SIG-M5 treated with dmso at 0.1 percent for 504 hours (cell line): ENCODE measurements around the gene UVSSA.
"Not testable (repeated sequence)": the region's sequence is repeated elsewhere in the genome, so short reads cannot be mapped to it uniquely, and the experiment has no call there.

Experiments
- DNase-seq: peaks from one replicate; lab custom pipeline; 2025; ENCODE audit not compliant: unreplicated experiment; lab: John Stamatoyannopoulos, UW

The UVSSA gene

DNA sequence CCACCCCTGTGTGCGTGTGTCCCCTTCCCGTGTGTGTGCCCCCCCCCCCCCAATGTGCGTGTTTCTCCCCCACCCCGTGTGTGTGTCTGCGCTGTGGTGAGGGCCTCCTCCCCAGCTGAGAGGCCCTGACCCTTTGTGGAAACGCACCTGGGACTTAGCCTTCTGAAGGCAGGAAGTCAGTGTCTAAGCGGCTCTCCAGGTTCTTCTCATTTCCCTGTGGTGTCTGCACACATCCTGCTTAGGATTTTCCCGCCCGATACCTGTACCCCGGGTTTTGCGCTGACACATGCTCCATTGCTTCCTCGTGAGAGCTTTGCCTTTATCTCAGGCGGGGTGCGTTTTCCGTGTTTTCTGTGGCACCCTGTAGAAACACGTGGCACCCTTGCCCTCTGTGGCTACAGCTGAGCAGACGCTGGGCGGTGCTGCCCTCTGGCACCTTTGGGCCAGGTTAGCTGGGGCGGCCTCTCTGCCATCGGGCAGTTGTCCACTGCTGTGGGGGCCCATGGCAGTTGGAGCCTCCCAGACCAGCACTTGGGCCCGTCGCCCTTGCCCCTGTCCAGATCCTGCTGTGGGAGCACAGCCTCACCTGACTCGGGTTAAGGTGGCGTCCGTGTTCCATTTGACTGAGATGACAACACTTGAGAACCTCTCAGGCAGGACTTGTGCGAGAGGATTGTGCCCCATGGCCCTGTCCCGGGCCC is 31.0 kb upstream of the UVSSA start:
- no peak for DNase-seq

DNA sequence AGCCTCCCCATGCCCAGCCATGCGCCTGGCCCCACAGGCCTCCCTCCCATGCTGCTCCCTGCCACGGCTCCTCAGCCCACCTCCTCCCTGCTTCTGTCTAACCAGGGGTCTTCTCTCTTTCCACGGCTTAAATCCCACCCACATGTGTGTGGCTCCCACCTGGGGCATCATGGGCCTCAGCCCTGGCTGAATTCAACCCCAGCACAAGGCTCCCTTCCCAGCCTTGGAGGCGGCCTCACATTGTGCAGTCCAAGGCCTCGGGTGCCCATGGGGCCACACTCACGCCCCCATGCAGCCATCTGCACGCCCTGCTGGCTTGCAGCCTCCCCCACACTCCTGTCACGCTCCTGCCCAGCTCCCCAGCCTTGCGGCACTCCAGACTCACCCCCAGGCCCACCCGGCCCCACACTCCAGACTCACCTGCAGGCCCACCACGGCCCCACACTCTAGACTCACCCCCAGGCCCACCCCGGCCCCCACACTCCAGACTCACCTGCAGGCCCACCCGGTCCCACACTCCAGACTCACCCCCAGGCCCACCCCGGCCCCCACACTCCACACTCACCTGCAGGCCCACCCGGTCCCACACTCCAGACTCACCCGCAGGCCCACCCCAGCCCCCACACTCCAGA is 30.4 kb upstream of the UVSSA start:
- DNase-seq = no peak

DNA sequence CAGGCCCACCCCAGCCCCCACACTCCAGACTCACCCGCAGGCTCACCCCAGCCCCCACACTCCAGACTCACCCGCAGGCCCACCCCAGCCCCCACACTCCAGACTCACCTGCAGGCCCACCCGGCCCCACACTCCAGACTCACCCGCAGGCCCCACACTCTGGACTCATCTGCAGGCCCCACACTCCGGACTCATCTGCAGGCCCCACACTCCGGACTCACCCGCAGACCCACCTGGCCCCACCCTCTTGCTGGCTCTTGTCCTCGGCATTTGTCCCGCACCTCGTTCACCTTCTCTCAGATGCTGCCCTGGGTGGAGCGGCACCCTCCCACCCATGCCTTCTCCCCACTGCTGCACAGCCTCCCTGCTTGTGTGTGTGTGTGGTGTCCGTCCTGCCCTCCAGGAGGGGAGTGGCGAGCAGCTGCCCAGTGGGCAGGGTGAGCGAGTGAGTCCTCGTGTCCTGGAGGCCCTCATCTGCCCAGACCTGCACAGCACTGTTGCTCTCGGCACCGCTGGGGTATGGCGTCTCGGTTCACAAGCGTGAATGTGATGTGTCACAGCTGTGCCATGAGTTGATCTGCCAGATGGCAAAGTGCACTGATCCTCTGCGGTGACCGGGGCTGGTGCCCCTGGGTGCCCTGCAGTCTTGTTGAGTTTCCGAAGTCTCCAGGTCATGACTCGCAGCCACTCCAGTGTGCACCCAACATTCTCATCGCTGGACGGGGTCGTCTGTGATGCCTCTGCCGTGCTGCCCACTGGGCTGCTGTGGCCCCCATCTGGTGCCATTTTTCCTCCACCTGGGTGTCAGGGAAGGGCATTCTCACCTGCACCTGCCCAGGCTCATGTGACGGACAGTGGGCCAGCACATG is 29.6 kb upstream of the UVSSA start:
- DNase-seq = no peak

DNA sequence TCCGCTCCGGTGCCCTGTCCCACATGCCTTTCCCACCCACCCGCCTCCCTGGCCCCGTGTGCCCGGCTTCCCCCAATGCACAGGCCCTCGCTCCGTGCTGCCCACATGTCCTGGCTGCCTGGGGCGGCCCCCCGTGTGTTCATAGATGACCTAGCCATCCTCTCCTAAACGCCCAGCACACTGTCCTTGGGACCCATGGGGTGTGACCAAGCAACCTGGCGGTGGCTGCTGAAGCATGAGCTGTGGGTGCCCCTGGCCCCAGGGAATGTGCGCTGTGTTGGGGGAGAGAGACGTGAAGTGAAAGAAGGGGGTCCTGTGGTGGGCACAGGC is 29.0 kb upstream of the UVSSA start:
- DNase-seq = no peak

DNA sequence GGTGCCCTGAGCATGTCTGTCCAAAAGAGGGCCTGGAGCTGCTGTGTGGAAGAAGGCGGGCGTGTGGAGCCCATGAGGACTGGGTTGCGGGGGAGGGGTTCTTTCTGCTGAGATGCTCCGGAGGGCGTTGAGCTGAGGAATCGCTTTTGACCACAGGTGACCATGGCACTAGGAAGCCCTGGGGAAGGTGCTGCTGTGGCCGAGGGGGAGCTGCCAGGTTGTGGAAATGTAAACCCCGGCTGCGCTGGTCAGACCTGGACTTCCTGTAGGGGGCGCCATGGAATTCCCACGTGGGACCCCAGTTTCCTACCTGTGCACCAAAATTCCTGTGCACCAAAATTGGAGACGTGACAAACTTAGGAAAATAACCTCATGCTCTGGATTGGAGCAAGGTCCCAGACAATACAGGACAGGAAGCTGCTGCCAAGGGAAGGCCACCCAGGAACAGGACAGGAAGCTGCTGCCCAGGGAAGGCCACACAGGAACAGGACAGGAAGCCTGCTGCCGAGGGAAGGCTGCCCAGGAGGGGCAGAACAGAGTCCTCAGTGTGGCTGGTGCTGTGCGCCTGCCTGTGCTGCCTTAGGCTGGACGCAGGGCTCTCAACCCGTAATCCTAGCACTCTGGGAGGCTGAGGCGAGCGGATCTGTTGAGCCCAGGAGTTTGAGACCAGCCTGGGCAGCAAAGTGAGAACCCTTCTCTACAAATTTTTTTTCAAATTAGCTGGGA is 28.4 kb upstream of the UVSSA start:
- DNase-seq = no peak

DNA sequence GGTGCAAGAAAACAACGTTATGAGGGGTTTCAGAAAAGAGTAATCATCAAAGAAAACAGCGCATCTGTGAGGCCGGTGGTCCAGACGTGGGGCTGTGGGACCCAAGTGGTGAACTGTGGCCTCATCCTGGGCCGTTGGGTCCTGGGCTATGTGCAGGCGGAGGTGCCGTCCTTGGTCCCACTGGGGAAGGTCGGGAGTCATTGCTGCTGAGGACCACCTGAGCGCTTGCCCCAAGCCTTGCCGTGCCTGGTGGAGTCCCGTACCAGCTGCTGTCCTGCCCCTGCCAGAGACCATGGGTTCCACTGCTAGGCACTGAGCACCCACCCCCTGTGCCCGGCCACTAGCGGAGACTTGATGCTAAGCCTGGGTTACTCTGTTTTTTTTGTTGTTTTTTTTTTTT is 25.5 kb upstream of the UVSSA start:
- no peak for DNase-seq

DNA sequence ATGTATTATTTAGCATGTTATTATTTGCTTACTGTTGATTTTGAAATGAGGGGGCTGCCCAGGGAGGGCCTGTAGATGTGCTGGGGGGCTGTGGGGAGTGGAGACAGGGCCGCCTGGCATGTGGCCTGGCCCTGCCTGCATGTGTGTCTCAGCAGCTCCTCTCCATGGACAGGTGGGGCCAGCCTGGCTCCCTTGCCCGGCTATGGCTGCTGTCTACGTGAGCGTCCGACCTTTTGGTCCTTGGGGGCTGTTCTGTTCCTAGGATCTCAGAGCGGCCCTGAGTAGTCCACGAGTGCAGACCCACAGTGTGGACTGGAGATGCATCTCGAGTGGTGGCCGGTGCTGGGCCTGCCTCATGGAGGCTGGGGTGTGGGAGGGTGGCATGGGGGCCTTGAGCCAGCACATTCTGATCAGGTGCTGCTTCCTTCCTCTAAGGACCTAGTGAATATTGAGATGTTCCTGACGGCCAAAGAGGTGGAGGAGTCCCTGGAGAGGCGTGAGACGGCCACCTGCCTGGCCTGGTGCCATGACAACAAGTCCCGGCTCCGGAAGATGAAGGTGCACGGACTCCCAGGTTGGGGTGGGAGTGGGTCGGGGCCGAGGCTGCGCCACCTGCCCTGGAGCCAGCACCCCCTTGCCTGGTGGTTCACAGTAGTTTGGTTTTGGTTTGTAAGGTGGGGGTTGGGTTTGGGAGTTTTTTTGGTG is 24.9 kb upstream of the UVSSA start:
- no peak for DNase-seq

DNA sequence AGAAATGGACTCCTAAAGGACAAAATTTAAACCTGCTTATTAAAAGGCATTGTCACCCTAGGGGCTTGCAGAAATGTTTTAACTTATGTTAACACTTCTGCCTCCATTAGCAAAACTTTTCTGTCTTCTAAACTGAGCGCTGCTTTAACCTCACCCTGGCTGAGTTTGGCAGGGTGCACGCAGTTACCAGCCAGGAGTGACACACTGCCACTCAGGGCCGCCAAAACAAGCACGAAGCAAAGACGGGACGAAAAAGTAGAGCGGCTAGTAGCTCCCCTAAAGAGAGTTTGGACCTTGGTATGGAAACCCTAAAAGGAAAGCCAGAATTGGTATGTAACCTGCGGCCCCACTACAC is 23.8 kb upstream of the UVSSA start:
- no peak for DNase-seq

DNA sequence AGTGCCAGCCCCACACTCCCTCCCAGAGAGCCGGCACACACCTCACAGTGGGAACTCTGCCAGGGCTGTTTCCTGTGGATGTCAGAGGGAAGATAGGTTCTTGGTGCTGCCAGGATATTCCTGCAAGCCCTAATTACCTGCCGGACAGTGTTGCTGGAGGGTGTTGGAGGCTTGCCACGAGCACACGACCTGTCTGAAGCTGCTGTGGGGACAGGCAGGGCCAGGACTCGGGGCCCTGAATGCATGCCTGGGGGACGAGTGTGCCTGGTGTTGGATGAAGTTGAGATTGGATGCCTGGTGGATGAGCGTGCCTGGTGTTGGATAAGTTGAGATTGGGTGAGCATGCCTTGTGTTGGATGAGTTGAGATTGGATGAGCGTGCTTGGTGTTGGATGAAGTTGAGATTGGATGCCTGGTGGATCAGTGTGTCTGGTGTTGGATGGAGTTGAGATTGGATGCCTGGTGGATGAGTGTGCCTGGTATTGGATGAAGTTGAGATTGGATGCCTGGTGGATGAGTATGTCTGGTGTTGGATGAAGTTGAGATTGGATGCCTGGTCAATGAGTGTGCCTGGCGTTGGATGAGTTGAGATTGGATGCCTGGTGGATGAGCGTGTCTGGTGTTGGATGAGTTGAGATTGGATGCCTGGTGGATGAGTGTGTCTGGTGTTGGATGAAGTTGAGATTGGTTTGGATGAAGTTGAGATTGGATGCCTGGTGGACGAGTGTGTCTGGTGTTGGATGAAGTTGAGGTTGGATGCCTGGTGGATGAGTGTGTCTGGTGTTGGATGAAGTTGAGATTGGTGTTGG is 23.2 kb upstream of the UVSSA start:
- DNase-seq = no peak

DNA sequence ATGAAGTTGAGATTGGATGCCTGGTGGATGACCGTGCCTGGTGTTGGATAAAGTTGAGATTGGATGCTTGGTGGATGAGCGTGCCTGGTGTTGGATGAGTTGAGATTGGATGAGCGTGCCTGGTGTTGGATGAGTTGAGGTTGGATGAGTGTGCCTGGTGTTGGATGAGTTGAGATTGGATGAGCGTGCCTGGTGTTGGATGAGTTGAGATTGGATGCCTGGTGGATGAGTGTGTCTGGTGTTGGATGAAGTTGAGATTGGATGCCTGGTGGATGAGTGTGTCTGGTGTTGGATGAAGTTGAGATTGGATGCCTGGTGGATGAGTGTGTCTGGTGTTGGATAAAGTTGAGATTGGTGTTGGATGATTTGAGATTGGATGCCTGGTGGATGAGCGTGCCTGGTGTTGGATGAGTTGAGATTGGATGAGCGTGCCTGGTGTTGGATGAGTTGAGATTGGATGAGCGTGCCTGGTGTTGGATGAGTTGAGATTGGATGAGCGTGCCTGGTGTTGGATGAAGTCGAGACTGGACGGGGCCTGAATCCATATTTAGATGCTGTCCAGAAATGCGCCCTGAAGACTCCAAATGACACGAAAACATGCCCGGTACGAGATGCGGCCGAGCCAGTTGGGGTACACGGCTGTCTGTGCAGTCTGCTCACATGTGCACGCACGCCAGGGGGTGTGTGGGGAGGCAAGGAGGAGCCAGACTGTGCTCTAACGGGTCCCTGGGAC is 22.4 kb upstream of the UVSSA start:
- DNase-seq = not testable (repeated sequence)

DNA sequence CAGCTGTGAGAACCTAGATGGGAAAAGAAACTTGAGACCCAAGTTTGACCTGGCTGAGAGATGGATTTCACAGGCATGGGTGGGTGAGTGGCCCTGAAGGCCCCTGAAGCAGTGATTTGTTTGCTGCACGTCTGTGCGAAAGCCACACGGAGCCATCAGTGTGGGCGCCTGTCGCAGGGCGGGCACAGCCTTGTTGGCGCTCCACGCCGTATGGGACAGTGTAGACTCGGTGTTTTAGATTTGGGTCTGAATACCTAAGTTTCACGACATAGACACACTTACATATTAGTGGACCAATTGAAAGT is 21.9 kb upstream of the UVSSA start:
- no peak for DNase-seq

DNA sequence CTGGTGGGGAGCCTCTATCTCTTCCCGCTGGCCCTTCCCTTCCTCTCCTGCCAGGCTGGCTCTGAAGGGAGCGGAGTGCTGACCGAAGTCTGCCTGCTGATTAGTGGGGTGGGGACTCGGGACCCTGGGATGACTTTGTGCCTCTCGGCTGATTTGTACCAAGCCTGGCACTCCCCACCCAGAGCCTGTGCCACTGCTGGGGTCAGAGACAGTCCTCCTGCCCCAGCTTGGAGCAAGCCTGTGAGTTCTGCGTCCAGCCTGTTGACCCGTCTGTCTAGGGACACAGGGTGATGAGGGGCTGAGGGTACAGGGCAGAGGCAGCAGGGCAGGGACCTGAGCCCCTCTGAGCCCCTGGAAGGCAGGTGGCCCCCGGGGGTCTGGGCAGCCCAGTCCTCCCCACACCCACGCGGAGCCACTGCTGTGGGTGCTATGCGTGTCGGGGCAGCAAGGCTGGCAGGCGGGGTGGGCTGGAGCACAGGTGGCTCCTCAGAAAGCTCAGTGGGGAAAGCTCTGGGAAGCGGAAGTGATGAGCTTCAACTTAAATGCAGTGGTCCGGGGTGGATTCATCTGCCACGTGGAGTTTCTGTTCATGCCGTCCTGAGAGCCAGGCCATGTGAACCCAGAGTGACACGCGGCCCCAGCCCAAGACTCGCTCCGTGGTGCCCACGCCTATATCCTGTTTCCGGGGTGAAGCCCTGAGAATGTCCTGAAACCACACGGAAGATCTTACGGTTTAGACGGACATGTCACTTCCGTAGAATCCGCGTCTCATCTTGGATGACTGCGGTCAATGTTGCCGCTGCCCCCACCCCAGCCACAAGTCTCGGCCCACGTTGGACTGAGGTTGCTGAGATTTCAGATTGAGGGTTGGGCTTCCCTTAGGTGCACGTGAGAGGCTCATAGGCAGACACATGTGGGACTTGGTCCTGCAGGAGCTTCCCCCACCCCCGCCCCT is 21.1 kb upstream of the UVSSA start:
- DNase-seq = no peak

DNA sequence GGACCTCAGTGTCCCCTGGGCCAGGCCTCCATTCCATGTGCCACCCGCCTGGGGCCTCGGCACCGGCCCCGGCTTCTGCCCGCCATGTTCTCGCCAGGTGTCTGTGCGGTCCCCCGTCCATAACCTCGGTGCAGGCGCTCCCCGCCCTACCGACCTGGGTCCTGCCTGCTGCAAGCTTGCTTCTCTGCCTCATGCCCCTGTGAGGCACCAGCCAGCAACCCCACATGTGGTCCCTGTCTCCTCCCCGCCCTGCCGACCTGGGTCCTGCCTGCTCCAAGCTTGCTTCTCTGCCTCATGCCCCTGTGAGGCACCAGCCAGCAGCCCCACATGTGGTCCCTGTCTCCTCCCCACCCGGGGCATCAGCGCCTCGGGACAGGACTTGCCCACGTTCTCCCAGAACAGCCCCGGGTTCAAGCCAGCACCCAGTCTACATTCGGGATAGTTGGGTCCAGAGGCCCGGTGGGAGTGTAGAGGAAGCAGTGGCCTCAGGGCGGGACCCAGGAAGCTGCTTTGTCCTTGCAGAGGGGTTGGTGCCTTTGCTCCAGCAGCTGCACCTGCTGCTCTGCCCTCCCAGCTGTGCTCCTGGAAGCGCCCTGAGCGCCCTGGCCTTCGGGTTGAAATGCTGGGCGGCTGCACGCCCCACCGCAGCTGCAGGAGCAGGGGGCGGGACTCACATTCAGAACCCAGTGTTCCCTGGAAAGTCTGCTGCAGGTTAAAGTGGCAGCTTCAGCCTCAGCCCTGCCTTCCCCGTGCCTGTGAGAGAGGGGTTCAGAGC is 20.1 kb upstream of the UVSSA start:
- DNase-seq = no peak

DNA sequence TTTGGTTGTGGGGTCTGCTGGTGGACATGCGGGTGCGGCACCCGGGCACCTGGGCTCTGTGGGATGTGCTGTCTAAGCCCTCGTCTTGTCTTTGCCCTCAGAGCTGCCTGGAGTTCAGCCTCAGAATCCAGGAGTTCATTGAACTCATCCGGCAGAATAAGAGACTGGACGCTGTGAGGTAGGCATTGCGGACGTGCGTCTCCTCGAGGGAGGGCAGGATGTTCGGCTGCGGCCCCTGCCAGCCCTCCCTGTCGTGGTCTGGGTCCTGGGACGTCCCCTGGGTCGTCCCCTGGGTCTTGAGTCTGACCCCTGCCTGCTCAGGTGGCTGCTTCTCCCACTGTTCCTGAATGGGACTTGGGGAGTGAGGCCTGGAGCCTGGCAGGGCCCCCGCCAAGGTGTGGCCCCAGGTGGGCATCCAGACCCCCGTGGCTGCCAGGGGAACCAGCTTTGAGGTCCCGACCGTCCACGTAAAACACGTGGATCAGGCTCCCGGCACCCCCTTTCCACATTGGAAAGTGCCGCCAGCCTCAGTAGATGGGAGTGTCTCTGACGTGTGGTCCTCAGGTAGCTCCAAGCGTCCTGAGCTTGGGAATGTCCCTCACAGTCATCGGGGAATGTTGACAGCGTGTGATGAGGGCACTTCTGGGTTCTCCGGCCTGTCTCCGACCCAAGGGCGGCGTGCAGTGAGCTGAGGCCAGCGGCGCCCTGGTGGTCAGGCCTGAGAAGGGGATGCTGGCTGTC is 19.3 kb upstream of the UVSSA start:
- DNase-seq = no peak

DNA sequence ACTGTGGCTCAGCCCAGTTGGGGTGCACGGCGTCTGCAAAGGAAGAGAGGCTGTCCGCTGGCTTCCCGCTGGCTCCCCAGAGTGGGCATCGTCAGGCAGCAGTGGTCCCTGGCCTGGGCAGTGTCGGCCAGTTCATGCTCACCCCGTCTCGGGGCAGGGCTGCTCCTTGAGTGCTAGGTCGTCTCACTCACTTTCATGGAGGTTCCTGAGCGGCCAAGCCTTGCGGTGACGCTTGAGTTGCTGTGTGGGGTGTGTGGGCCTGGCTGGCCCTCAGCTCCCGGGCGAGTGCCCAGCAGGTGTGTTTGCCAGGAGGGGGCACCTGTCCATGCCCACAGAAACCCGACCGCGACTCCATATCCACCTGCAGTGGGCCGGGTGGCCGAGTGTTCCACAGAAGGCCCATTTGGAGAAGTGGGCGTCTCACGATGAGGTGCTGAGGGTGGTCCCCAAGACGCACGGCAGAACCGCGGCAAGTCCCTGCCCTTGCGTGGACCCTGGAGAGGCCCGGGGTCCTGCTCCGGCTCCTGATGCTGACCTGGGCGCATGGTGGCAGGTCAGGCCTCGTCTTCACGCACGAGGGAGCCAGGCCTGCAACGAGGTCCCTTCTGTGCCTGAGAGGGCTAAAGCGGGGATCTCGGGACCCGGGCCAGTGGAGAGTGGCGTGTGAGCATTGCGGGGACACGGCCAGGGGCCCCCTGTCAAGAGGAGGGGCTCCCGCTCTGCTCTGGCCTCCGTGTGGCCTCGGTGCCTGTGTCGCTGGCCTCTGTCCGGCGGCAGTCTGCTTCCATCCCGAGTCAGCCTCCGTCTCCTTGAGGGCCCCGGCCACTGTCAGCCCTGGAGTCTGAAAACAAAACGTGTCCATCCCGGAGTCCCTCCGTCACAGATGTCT is 18.5 kb upstream of the UVSSA start:
- DNase-seq = no peak
